Peyer's patch (tissue), 4 donors: Measurements from ENCODE around the gene SOX5.

Source experiments
- POLR2A ChIP-seq, 2 donors: fragments of 450-650 bp; IDR thresholded peaks; one replicate each; pipeline ENCODE4 v1.5.1; 2017; ENCODE audit warnings: antibody characterized with exemption in 2 of 2, mild to moderate bottlenecking in 2 of 2, moderate library complexity in 2 of 2
- TF ChIP-seq, protein P1 (sequence below), 6 experiments: fragments of 450-650 bp in 4 of 6; fragments of 200-600 bp in 2 of 6; sonication (generic) in 1 of 6; IDR thresholded peaks; one replicate each; pipeline ENCODE4 v1.5.1; 2017 to 2019; ENCODE audit warnings: antibody characterized with exemption in 6 of 6, mild to moderate bottlenecking in 3 of 6, moderate library complexity in 1 of 6

DNA sequence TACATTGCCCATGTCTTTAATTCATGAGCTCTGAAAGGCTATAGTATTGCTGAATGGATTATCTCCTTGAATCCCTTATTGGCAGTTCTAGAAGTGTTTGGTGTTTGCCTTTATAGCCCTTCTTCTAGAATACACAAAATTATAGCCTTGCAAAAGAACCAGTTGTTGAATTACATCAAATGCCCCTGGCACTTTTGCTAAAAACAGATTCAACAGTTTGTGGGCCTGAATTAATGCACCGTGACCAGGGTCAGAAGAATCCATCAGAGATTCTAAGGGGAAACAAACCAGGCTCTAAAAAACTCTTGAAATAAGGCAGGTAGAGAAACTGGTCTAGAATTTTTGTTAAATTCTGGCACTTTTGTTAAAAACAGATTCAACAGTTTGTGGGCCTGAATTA, 197.8 kb downstream of the SOX5 start:
- TF ChIP-seq, protein P1, sequence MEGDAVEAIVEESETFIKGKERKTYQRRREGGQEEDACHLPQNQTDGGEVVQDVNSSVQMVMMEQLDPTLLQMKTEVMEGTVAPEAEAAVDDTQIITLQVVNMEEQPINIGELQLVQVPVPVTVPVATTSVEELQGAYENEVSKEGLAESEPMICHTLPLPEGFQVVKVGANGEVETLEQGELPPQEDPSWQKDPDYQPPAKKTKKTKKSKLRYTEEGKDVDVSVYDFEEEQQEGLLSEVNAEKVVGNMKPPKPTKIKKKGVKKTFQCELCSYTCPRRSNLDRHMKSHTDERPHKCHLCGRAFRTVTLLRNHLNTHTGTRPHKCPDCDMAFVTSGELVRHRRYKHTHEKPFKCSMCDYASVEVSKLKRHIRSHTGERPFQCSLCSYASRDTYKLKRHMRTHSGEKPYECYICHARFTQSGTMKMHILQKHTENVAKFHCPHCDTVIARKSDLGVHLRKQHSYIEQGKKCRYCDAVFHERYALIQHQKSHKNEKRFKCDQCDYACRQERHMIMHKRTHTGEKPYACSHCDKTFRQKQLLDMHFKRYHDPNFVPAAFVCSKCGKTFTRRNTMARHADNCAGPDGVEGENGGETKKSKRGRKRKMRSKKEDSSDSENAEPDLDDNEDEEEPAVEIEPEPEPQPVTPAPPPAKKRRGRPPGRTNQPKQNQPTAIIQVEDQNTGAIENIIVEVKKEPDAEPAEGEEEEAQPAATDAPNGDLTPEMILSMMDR (IDR thresholded peaks at IDR 0.05): no peak
- no peak for TF ChIP-seq POLR2A (IDR thresholded peaks at IDR 0.05)
